Lower lobe of right lung (tissue), 2 donors: ENCODE measurements around the gene FHIT. TPM values are rescaled to one million over a fixed set of nuclear protein-coding genes. Genes with fewer than 3 reads are reported as not detected.
A peak's percentile ranks its signal among the peaks of the same experiment; 100 is the strongest.

Experiments
- ATAC-seq, 2 donors: fragments of 200-7000 bp; cut with Tn5 transposase; one replicate each; pipeline ENCODE4 v1.9.1; 2020 to 2022; ENCODE audit warnings: mild to moderate bottlenecking in 2 of 2, moderate library complexity in 2 of 2
- DNase-seq: peaks from one replicate; pipeline ENCODE4 v3.0.0-alpha.2; 2020
- H3K27ac ChIP-seq: fragments of 200-600 bp; one replicate; pipeline ENCODE4 v1.8.0; 2022
- H3K27me3 ChIP-seq: fragments of 200-600 bp; one replicate; pipeline ENCODE4 v1.8.0; 2022; ENCODE audit warnings: low read depth
- H3K36me3 ChIP-seq: fragments of 200-600 bp; one replicate; pipeline ENCODE4 v1.8.0; 2022; ENCODE audit warnings: mild to moderate bottlenecking
- H3K4me1 ChIP-seq: fragments of 200-600 bp; one replicate; pipeline ENCODE4 v1.8.0; 2022
- H3K4me3 ChIP-seq: fragments of 200-600 bp; one replicate; pipeline ENCODE4 v1.8.0; 2022; ENCODE audit warnings: mild to moderate bottlenecking
- H3K9me3 ChIP-seq: fragments of 200-600 bp; one replicate; pipeline ENCODE4 v1.8.0; 2022
- CTCF ChIP-seq: fragments of 200-600 bp; IDR thresholded peaks from one replicate; pipeline ENCODE4 v1.8.0; 2022; ENCODE audit warnings: antibody characterized with exemption, mild to moderate bottlenecking
- intact Hi-C: fragments of 100-400 bp; cut with DNase I; formaldehyde crosslinking; loops from one replicate; pipeline ENCODE4 v1.11.0; 2022
- total RNA-seq: library from RNA; stranded (reverse); fragmentation: NEBNext Ultra II Directional; extraction: Animal tissue kit (Norgen Biotek cat#: 25700); gene quantifications from one replicate; pipeline ENCODE4 v1.2.1, GENCODE V29; 2021
- donor health status: DM: no; HTN: yes; CAD: no; lungs with severe emphysema.

Gene FHIT
- total RNA-seq, 1 donor from 2014 or later: 10.3 TPM

- no peak for TF ChIP-seq CTCF
Observed at GRCh38 chr3:60629816-60630215, 621.4 kb downstream of the FHIT start.

GRCh38 chr3:60622349-60622748, 628.9 kb downstream of the FHIT start:
- no peaks in the 10 kb centered on the region for H3K9me3 ChIP-seq
- DNase-seq (no peak), ATAC-seq (peak; percentile 61 to 87)
- intact Hi-C loops: no loop called here
- H3K27me3 ChIP-seq: no peaks in the 10 kb centered on the region
- no peak overlapping the region for H3K4me3 ChIP-seq
- no peak for TF ChIP-seq CTCF
- H3K27ac ChIP-seq: no peak overlapping the region
- no peaks in the 10 kb centered on the region for H3K36me3 ChIP-seq
- no peaks in the 10 kb centered on the region for H3K4me1 ChIP-seq

More at GRCh38 chr3:60629816-60630215, 621.4 kb downstream of the FHIT start:
- no peaks in the 10 kb centered on the region for H3K9me3 ChIP-seq
- DNase-seq: no peak
- no peak overlapping the region for H3K27ac ChIP-seq
- intact Hi-C loops: no loop called here
- H3K4me1 ChIP-seq: no peaks in the 10 kb centered on the region
- H3K36me3 ChIP-seq: no peaks in the 10 kb centered on the region
- ATAC-seq: no peak
- H3K4me3 ChIP-seq: no peak overlapping the region
- no peaks in the 10 kb centered on the region for H3K27me3 ChIP-seq

- intact Hi-C loops: no loop called here
- Histone ChIP-seq H3K4me3 (no peak overlapping the region), H3K27ac (no peak overlapping the region), H3K27me3 (no peaks in the 10 kb centered on the region), H3K36me3 (no peaks in the 10 kb centered on the region), H3K4me1 (no peaks in the 10 kb centered on the region), H3K9me3 (no peaks in the 10 kb centered on the region)
- no peak for TF ChIP-seq CTCF
- ATAC-seq: no peak
- no peak for DNase-seq
Observed at GRCh38 chr3:60617188-60617587, 634.1 kb downstream of the FHIT start.

- H3K27me3 ChIP-seq: no peaks in the 10 kb centered on the region
- H3K27ac ChIP-seq: no peak overlapping the region
- peaks cover 7% of the 10 kb centered on the region for H3K4me1 ChIP-seq
- no peak overlapping the region for H3K4me3 ChIP-seq
- no peaks in the 10 kb centered on the region for H3K36me3 ChIP-seq
- no peak for ATAC-seq
- TF ChIP-seq CTCF: no peak
- intact Hi-C loops: no loop called here
- DNase-seq: no peak
- no peaks in the 10 kb centered on the region for H3K9me3 ChIP-seq
Observed at GRCh38 chr3:60613769-60614303, 637.4 kb downstream of the FHIT start.

GRCh38 chr3:60610441-60611112, 640.7 kb downstream of the FHIT start:
- TF ChIP-seq CTCF: no peak
- no peak overlapping the region for H3K4me3 ChIP-seq
- H3K4me1 ChIP-seq: peaks cover 7% of the 10 kb centered on the region
- H3K9me3 ChIP-seq: no peaks in the 10 kb centered on the region
- H3K27me3 ChIP-seq: no peaks in the 10 kb centered on the region
- ATAC-seq (peak; percentile 92 to 95), DNase-seq (peak; percentile 78)
- H3K27ac ChIP-seq: peak overlapping the region; percentile 29
- no peaks in the 10 kb centered on the region for H3K36me3 ChIP-seq
- intact Hi-C loops: no loop called here
